ENCODE results near the gene ZNF487. TPM values are rescaled to one million over a fixed set of nuclear protein-coding genes. Genes with fewer than 3 reads are reported as not detected.
A peak's percentile ranks its signal among the peaks of the same experiment; 100 is the strongest.
"Not testable (repeated sequence)": the region's sequence is repeated elsewhere in the genome, so short reads cannot be mapped to it uniquely, and the experiment has no call there.

ZNF487 gene
- total RNA-seq, 2 donors from 2014 or later: 8.6 to 19.6 TPM

- no peaks in the 10 kb centered on the region for H3K36me3 ChIP-seq
- H3K27me3 ChIP-seq (replicated peaks; ENCODE audit: insufficient read depth): no peaks in the 10 kb centered on the region
- no peaks in the 10 kb centered on the region for H3K9me3 ChIP-seq
- no peak for TF ChIP-seq CTCF (IDR thresholded peaks at IDR 0.05)
- DNase-seq (ENCODE audit: low spot score) (no peak), ATAC-seq (ENCODE audit: insufficient number of reproducible peaks, low FRiP score, low read depth) (no peak)
- peaks cover 8 to 12% of the 10 kb centered on the region in 2 donors for H3K4me1 ChIP-seq (ENCODE audit: control insufficient read depth in 1 of 2, low read depth in 2 of 2)
- H3K4me3 ChIP-seq: no peak overlapping the region
- H3K27ac ChIP-seq: no peak overlapping the region
These were observed 12.5 kb upstream of the ZNF487 start for GRCh38 chr10:43424416-43424815.

- H3K27ac ChIP-seq; H3K9me3 ChIP-seq; DNase-seq (ENCODE audit: low spot score); H3K27me3 ChIP-seq (replicated peaks; ENCODE audit: insufficient read depth); H3K4me3 ChIP-seq; H3K36me3 ChIP-seq; ATAC-seq (ENCODE audit: insufficient number of reproducible peaks, low FRiP score, low read depth); H3K4me1 ChIP-seq (ENCODE audit: control insufficient read depth in 1 of 2, low read depth in 2 of 2): not testable (repeated sequence)
These were observed 10.4 kb upstream of the ZNF487 start for GRCh38 chr10:43426476-43426875.

GRCh38 chr10:43427166-43427825, 9.6 kb upstream of the ZNF487 start:
- no peaks in the 10 kb centered on the region for H3K36me3 ChIP-seq
- H3K4me1 ChIP-seq (ENCODE audit: control insufficient read depth in 1 of 2, low read depth in 2 of 2): no peaks in the 10 kb centered on the region
- no peaks in the 10 kb centered on the region for H3K27me3 ChIP-seq (replicated peaks; ENCODE audit: insufficient read depth)
- H3K9me3 ChIP-seq: no peaks in the 10 kb centered on the region
- no peak overlapping the region for H3K4me3 ChIP-seq
- DNase-seq (ENCODE audit: low spot score) (no peak), ATAC-seq (ENCODE audit: insufficient number of reproducible peaks, low FRiP score, low read depth) (no peak)
- no peak for TF ChIP-seq CTCF (IDR thresholded peaks at IDR 0.05)
- no peak overlapping the region for H3K27ac ChIP-seq

GRCh38 chr10:43430926-43431663, 5.8 kb upstream of the ZNF487 start:
- H3K4me1 ChIP-seq (ENCODE audit: control insufficient read depth in 1 of 2, low read depth in 2 of 2): peaks cover 0 to 9% of the 10 kb centered on the region in 2 donors
- no peak for DNase-seq (ENCODE audit: low spot score)
- H3K27ac ChIP-seq: no peak overlapping the region
- no peak for ATAC-seq (ENCODE audit: insufficient number of reproducible peaks, low FRiP score, low read depth)
- no peak for TF ChIP-seq CTCF (IDR thresholded peaks at IDR 0.05)
- no peak overlapping the region for H3K4me3 ChIP-seq
- no peaks in the 10 kb centered on the region for H3K9me3 ChIP-seq
- no peaks in the 10 kb centered on the region for H3K27me3 ChIP-seq (replicated peaks; ENCODE audit: insufficient read depth)
- no peaks in the 10 kb centered on the region for H3K36me3 ChIP-seq

- Histone ChIP-seq H3K36me3 (no peaks in the 10 kb centered on the region), H3K9me3 (no peaks in the 10 kb centered on the region), H3K4me3 (peak overlapping the region; percentile 81), H3K27me3 (replicated peaks; ENCODE audit: insufficient read depth) (no peaks in the 10 kb centered on the region), H3K27ac (peak overlapping the region; percentile 92 to 98), H3K4me1 (ENCODE audit: control insufficient read depth in 1 of 2, low read depth in 2 of 2) (peaks cover 2 to 12% of the 10 kb centered on the region in 2 donors)
- TF ChIP-seq CTCF (IDR thresholded peaks at IDR 0.05): no peak
- no peak for ATAC-seq (ENCODE audit: insufficient number of reproducible peaks, low FRiP score, low read depth)
- no peak for DNase-seq (ENCODE audit: low spot score)
These were observed 395 bp downstream of the ZNF487 start for GRCh38 chr10:43437141-43437870.
